H9 (cell line): ENCODE results near the gene CYBC1. TPM values are rescaled to one million over a fixed set of nuclear protein-coding genes. Genes with fewer than 3 reads are reported as not detected.

Source experiments
- DNase-seq: peaks from one replicate; pipeline ENCODE4 v3.0.0-alpha.2; 2017
- H2AFZ ChIP-seq: one replicate; pipeline ENCODE4 v1.6.1; 2013; ENCODE audit warnings: mild to moderate bottlenecking, low read length, control low read depth, moderate library complexity
- H2AK5ac ChIP-seq: 2 replicates; pipeline ENCODE4 v1.6.1; 2013; ENCODE audit warnings: low read length, control low read depth, mixed read lengths; ENCODE audit not compliant: insufficient read length
- H2BK120ac ChIP-seq: one replicate; pipeline ENCODE4 v1.6.1; 2013; ENCODE audit warnings: low read depth, mild to moderate bottlenecking, low read length, control low read depth, inconsistent platforms; ENCODE audit not compliant: poor library complexity, severe bottlenecking
- H2BK12ac ChIP-seq: 2 replicates; pipeline ENCODE4 v1.6.1; 2013; ENCODE audit warnings: low read length, control low read depth, mixed read lengths, low read depth; ENCODE audit not compliant: insufficient read length
- H2BK15ac ChIP-seq: 2 replicates; pipeline ENCODE4 v1.6.1; 2013; ENCODE audit warnings: low read depth, low read length, control low read depth
- H2BK20ac ChIP-seq: one replicate; pipeline ENCODE4 v1.6.1; 2013; ENCODE audit warnings: low read depth, mild to moderate bottlenecking, low read length, control low read depth, inconsistent platforms; ENCODE audit not compliant: poor library complexity, severe bottlenecking
- H2BK5ac ChIP-seq: 2 replicates; pipeline ENCODE4 v1.6.1; 2013; ENCODE audit warnings: low read length, control low read depth, mixed read lengths; ENCODE audit not compliant: insufficient read length
- H3K14ac ChIP-seq: 2 replicates; pipeline ENCODE4 v1.6.1; 2013; ENCODE audit warnings: low read length, control low read depth; ENCODE audit not compliant: insufficient read depth
- H3K18ac ChIP-seq: 2 replicates; pipeline ENCODE4 v1.6.1; 2013; ENCODE audit warnings: low read depth, mild to moderate bottlenecking, mixed read lengths, low read length, control low read depth; ENCODE audit not compliant: insufficient read length
- H3K23ac ChIP-seq: 2 replicates; pipeline ENCODE4 v1.6.1; 2013; ENCODE audit warnings: low read length, control low read depth, mixed read lengths, low read depth; ENCODE audit not compliant: insufficient read length
- H3K23me2 ChIP-seq: 2 replicates; pipeline ENCODE4 v1.6.1; 2013; ENCODE audit warnings: low read depth, mild to moderate bottlenecking, mixed read lengths, low read length, control low read depth; ENCODE audit not compliant: insufficient read length, poor library complexity, severe bottlenecking
- H3K27ac ChIP-seq: 2 replicates; pipeline ENCODE4 v1.5.1; 2013; ENCODE audit warnings: low read length, control low read depth, mixed read lengths, low read depth; ENCODE audit not compliant: insufficient read length
- H3K27me3 ChIP-seq: 2 replicates; pipeline ENCODE4 v1.6.1; 2013; ENCODE audit warnings: low read length, control low read depth, inconsistent platforms; ENCODE audit not compliant: insufficient read depth
- H3K4ac ChIP-seq: 2 replicates; pipeline ENCODE4 v1.6.1; 2013; ENCODE audit warnings: low read depth, mild to moderate bottlenecking, control low read depth, inconsistent platforms, low read length, moderate library complexity
- H3K4me1 ChIP-seq: 2 replicates; pipeline ENCODE4 v1.6.1; 2013; ENCODE audit warnings: low read length, control low read depth, inconsistent platforms; ENCODE audit not compliant: insufficient read depth
- H3K4me2 ChIP-seq: 2 replicates; pipeline ENCODE4 v1.6.1; 2013; ENCODE audit warnings: low read length, control low read depth, mixed read lengths; ENCODE audit not compliant: insufficient read length, insufficient read depth
- H3K56ac ChIP-seq: 2 replicates; pipeline ENCODE4 v1.6.1; 2013; ENCODE audit warnings: low read depth, mild to moderate bottlenecking, mixed read lengths, low read length, control low read depth; ENCODE audit not compliant: insufficient read length
- H3K79me1 ChIP-seq: 2 replicates; pipeline ENCODE4 v1.6.1; 2013; ENCODE audit warnings: low read depth, mild to moderate bottlenecking, moderate library complexity, low read length, control low read depth, inconsistent platforms; ENCODE audit not compliant: insufficient read depth, poor library complexity, severe bottlenecking
- H3K79me2 ChIP-seq: 2 replicates; pipeline ENCODE4 v1.6.1; 2013; ENCODE audit warnings: low read length, control low read depth, inconsistent platforms; ENCODE audit not compliant: insufficient read depth
- H3K9ac ChIP-seq: 2 replicates; pipeline ENCODE4 v1.6.1; 2013; ENCODE audit warnings: low read length, control low read depth, mixed read lengths; ENCODE audit not compliant: insufficient read length; ENCODE audit errors: extremely low read depth
- H3K9me3 ChIP-seq: one replicate; pipeline ENCODE4 v1.6.1; 2013; ENCODE audit warnings: low read depth, low read length, inconsistent platforms; ENCODE audit not compliant: control insufficient read depth
- H3T11ph ChIP-seq: one replicate; pipeline ENCODE4 v1.6.1; 2013; ENCODE audit warnings: mild to moderate bottlenecking, low read length, control low read depth, inconsistent platforms
- H4K20me1 ChIP-seq: one replicate; pipeline ENCODE4 v1.6.1; 2013; ENCODE audit not compliant: control insufficient read depth, insufficient read length, insufficient read depth
- H4K5ac ChIP-seq: 2 replicates; pipeline ENCODE4 v1.6.1; 2013; ENCODE audit warnings: low read depth, mild to moderate bottlenecking, mixed read lengths, low read length, control low read depth; ENCODE audit not compliant: insufficient read length
- H4K8ac ChIP-seq: replicated peaks from 2 replicates; pipeline ENCODE4 v1.6.1; 2013; ENCODE audit warnings: low read length, control low read depth, mixed read lengths, low read depth; ENCODE audit not compliant: insufficient read length
- H4K91ac ChIP-seq: 2 replicates; pipeline ENCODE4 v1.6.1; 2013; ENCODE audit warnings: low read depth, mild to moderate bottlenecking, moderate library complexity, mixed read lengths, low read length, control low read depth; ENCODE audit not compliant: insufficient read length
- H3K27ac Mint-ChIP-seq, 3 experiments: 2 replicates in 2 of 3; 3 replicates in 1 of 3; pipeline ENCODE4 v1.8.0; 2020 to 2021; ENCODE audit warnings: mixed read lengths in 3 of 3, mild to moderate bottlenecking in 1 of 3, moderate library complexity in 1 of 3
- H3K27me3 Mint-ChIP-seq: 2 replicates; pipeline ENCODE4 v1.8.0; 2021; ENCODE audit warnings: low read depth, mild to moderate bottlenecking, moderate library complexity, mixed read lengths
- H3K36me3 Mint-ChIP-seq, 3 experiments: 2 replicates in 2 of 3; 3 replicates in 1 of 3; pipeline ENCODE4 v1.8.0; 2020 to 2021; ENCODE audit warnings: low read depth in 3 of 3, mixed read lengths in 3 of 3; ENCODE audit not compliant: insufficient read depth in 1 of 3
- H3K4me1 Mint-ChIP-seq, 2 experiments: 2 replicates each; pipeline ENCODE4 v1.8.0; 2020; ENCODE audit warnings: mixed read lengths in 2 of 2
- H3K4me3 Mint-ChIP-seq, 2 experiments: 2 replicates in 1 of 2; 3 replicates in 1 of 2; pipeline ENCODE4 v1.8.0; 2020 to 2021; ENCODE audit warnings: mild to moderate bottlenecking in 2 of 2, mixed read lengths in 2 of 2, moderate library complexity in 1 of 2
- H3K9me3 Mint-ChIP-seq, 2 experiments: 2 replicates in 1 of 2; 3 replicates in 1 of 2; pipeline ENCODE4 v1.8.0; 2020; ENCODE audit warnings: mild to moderate bottlenecking in 2 of 2, mixed read lengths in 2 of 2, moderate library complexity in 1 of 2
- CTCF ChIP-seq: fragments of 200-600 bp; sonication (generic); conservative IDR thresholded peaks from 3 replicates; pipeline ENCODE4 v1.8.0; 2021; ENCODE audit warnings: antibody characterized with exemption, mild to moderate bottlenecking
- WGBS: extraction: QIAGEN DNeasy Blood & Tissue Kit; methylation state at CpG from one replicate; pipeline ENCODE4 v1.1.7; 2013; ENCODE audit warnings: missing lambda C conversion rate, low lambda C conversion rate, mixed read lengths; ENCODE audit not compliant: insufficient read length; ENCODE audit errors: extremely low coverage; 5-methylcytosine and 5-hydroxymethylcytosine counted together
- total RNA-seq: library from RNA; stranded (reverse); gene quantifications from 2 replicates; pipeline ENCODE4 v1.2.1, GENCODE V29; 2021

Gene CYBC1
- total RNA-seq, 1 experiment from 2014 or later, result 81.7 TPM

- no peak overlapping the region for H3T11ph ChIP-seq
- no peak overlapping the region for H2AFZ ChIP-seq
- TF ChIP-seq CTCF, result no peak
- H4K91ac ChIP-seq, result no peak overlapping the region
- H4K20me1 ChIP-seq, result no peaks in the 10 kb centered on the region
- H2BK5ac ChIP-seq, result no peak overlapping the region
- no peak overlapping the region for H2BK12ac ChIP-seq
- H2BK120ac ChIP-seq, result no peak overlapping the region
- no peak overlapping the region for H4K5ac ChIP-seq
- no peak overlapping the region for H3K18ac ChIP-seq
- no peaks in the 10 kb centered on the region for H3K9me3 ChIP-seq
- no peak overlapping the region for H3K4ac ChIP-seq
- no CpG with 5 or more reads among the region's 3 CpGs for WGBS
- Mint-ChIP-seq H3K27me3 (no peaks in the 10 kb centered on the region; the same call in 1 of the 2 replicates), H3K4me3 (no peak overlapping the region), H3K36me3 (peaks cover 3 to 22% (median 19%) of the 10 kb centered on the region in 3 experiments), H3K9me3 (no peaks in the 10 kb centered on the region), H3K4me1 (peaks cover 2 to 3% of the 10 kb centered on the region in 2 experiments; a peak in 1 of 4 replicates), H3K27ac (no peak overlapping the region)
- no peaks in the 10 kb centered on the region for H3K79me1 ChIP-seq
- H3K4me2 ChIP-seq, result no peak overlapping the region
- no peaks in the 10 kb centered on the region for H3K27me3 ChIP-seq
- H3K79me2 ChIP-seq, result no peaks in the 10 kb centered on the region
- no peak overlapping the region for H3K23ac ChIP-seq
- no peak overlapping the region for H2BK20ac ChIP-seq
- no peak overlapping the region for H2BK15ac ChIP-seq
- H2AK5ac ChIP-seq, result no peak overlapping the region
- H3K56ac ChIP-seq, result no peak overlapping the region
- DNase-seq, result no peak
- no peaks in the 10 kb centered on the region for H3K23me2 ChIP-seq
- no peak overlapping the region for H3K14ac ChIP-seq
- no peak overlapping the region for H3K27ac ChIP-seq
- H4K8ac ChIP-seq, result no peak overlapping the region
- H3K9ac ChIP-seq, result no peak overlapping the region
- no peaks in the 10 kb centered on the region for H3K4me1 ChIP-seq
Measured at GRCh38 chr17:82434216-82434565, 16.4 kb downstream of the CYBC1 start.
